HepG2 (cell line): Measurements from ENCODE around the gene UQCRC1. TPM values are rescaled to one million over a fixed set of nuclear protein-coding genes. Genes with fewer than 3 reads are reported as not detected.

Source experiments
- BORCS8-MEF2B ChIP-seq: sonication (generic); formaldehyde crosslinking; IDR thresholded peaks from 2 replicates; pipeline ENCODE4 v1.8.0; 2022; ENCODE audit warnings: mild to moderate bottlenecking, missing genetic modification reagents
- BRD4 ChIP-seq: sonication (generic); formaldehyde crosslinking; IDR thresholded peaks from 2 replicates; pipeline ENCODE4 v1.4.0; 2020; ENCODE audit warnings: missing genetic modification reagents
- DMAP1 ChIP-seq: IDR thresholded peaks from 2 replicates; pipeline ENCODE4 v1.6.1; 2016
- ELF1 ChIP-seq: sonication (generic); formaldehyde crosslinking; IDR thresholded peaks from 2 replicates; pipeline ENCODE4 v1.4.0; 2020; ENCODE audit warnings: missing genetic modification reagents
- PCBP1 ChIP-seq: fragments of 200-400 bp; formaldehyde crosslinking; IDR thresholded peaks from 2 replicates; pipeline ENCODE4 v1.6.1; 2017; ENCODE audit warnings: mild to moderate bottlenecking, low read depth, low read length, borderline replicate concordance
- POLR2G ChIP-seq: fragments of 200-400 bp; formaldehyde crosslinking; IDR thresholded peaks from 2 replicates; pipeline ENCODE4 v1.6.1; 2018; ENCODE audit warnings: mild to moderate bottlenecking, low read depth, low read length, moderate library complexity
- SOX13 ChIP-seq, 3 experiments: fragments of 450-650 bp in 1 of 3; sonication (generic) in 1 of 3; formaldehyde crosslinking in 1 of 3; IDR thresholded peaks in 2 of 3; conservative IDR thresholded peaks in 1 of 3; 2 replicates each; pipeline versions ENCODE4 v1.5.0 to v1.6.1; 2016 to 2020; ENCODE audit warnings: antibody characterized with exemption in 1 of 3, mild to moderate bottlenecking in 1 of 3, missing compliant biosample characterization in 1 of 3, missing genetic modification reagents in 1 of 3, moderate library complexity in 1 of 3
- TARDBP ChIP-seq: sonication (generic); formaldehyde crosslinking; IDR thresholded peaks from 2 replicates; pipeline ENCODE4 v1.8.0; 2022; ENCODE audit warnings: mild to moderate bottlenecking, missing genetic modification reagents
- YEATS4 ChIP-seq: sonication (generic); formaldehyde crosslinking; IDR thresholded peaks from 2 replicates; pipeline ENCODE4 v1.4.0; 2020; ENCODE audit warnings: missing genetic modification reagents, borderline replicate concordance
- ZFP36 ChIP-seq: fragments of 150-350 bp; IDR thresholded peaks from 2 replicates; pipeline ENCODE4 v1.6.1; 2018; ENCODE audit warnings: borderline replicate concordance, low read length, low read depth; ENCODE audit not compliant: partially characterized antibody
- ZFP62 ChIP-seq: sonication (generic); formaldehyde crosslinking; IDR thresholded peaks from 2 replicates; pipeline ENCODE4 v1.4.0; 2020; ENCODE audit warnings: missing genetic modification reagents
- ZKSCAN5 ChIP-seq: sonication (generic); formaldehyde crosslinking; IDR thresholded peaks from 2 replicates; pipeline ENCODE4 v1.5.1; 2020; ENCODE audit warnings: mild to moderate bottlenecking, missing genetic modification reagents
- ZNF441 ChIP-seq: sonication (generic); formaldehyde crosslinking; IDR thresholded peaks from 2 replicates; pipeline ENCODE4 v1.7.0; 2021; ENCODE audit warnings: missing genetic modification reagents, borderline replicate concordance
- ZNF460 ChIP-seq: sonication (generic); formaldehyde crosslinking; IDR thresholded peaks from 2 replicates; pipeline ENCODE4 v1.5.1; 2020; ENCODE audit warnings: missing genetic modification reagents, mild to moderate bottlenecking, borderline replicate concordance
- ZNF577 ChIP-seq: sonication (generic); formaldehyde crosslinking; IDR thresholded peaks from 2 replicates; pipeline ENCODE4 v1.4.0; 2020; ENCODE audit warnings: mild to moderate bottlenecking, low read depth, missing genetic modification reagents, borderline replicate concordance
- ZNF589 ChIP-seq: sonication (generic); formaldehyde crosslinking; conservative IDR thresholded peaks from 2 replicates; pipeline ENCODE4 v1.8.0; 2022; ENCODE audit warnings: mild to moderate bottlenecking, moderate library complexity, missing genetic modification reagents
- polyA plus RNA-seq, 8 experiments: library from polyadenylated mRNA; depleted of rRNA in 3 of 8; stranded (reverse) in 7 of 8; unstranded in 1 of 8; fragments of >200 nt; fragmentation: Illumina TruSeq in 4 of 8; extraction: Trizol in 4 of 8; gene quantifications; 2 replicates each; pipeline versions ENCODE4 v1.2.1 to v1.2.3, GENCODE V29; 2011 to 2016; ENCODE audit warnings: low read depth in 4 of 8, missing spikeins in 1 of 8, mixed read lengths in 1 of 8; ENCODE audit not compliant: insufficient read depth in 1 of 8
- total RNA-seq, 5 experiments: library from RNA; depleted of rRNA; stranded (reverse); fragments of >200 nt; fragmentation: Illumina TruSeq; extraction: Trizol; gene quantifications; 2 replicates each; pipeline ENCODE4 v1.2.3, GENCODE V29; 2016; ENCODE audit warnings: low read depth in 1 of 5
- TF ChIP-seq, protein P1 (sequence below), 2 experiments: sonication (generic) in 1 of 2; formaldehyde crosslinking in 1 of 2; IDR thresholded peaks; 2 replicates each; pipeline versions ENCODE4 v1.5.1 to v1.6.1; 2011 to 2020; ENCODE audit warnings: borderline replicate concordance in 1 of 2, low read depth in 1 of 2, low read length in 1 of 2, mild to moderate bottlenecking in 1 of 2, missing genetic modification reagents in 1 of 2, moderate library complexity in 1 of 2
- TF ChIP-seq, protein P2 (sequence below): sonication (generic); formaldehyde crosslinking; IDR thresholded peaks from 2 replicates; pipeline ENCODE4 v1.8.0; 2022; ENCODE audit warnings: missing genetic modification reagents, mild to moderate bottlenecking, inconsistent platforms, borderline replicate concordance
- TF ChIP-seq, protein P3 (sequence below): sonication (generic); formaldehyde crosslinking; IDR thresholded peaks from 2 replicates; pipeline ENCODE4 v1.4.0; 2020; ENCODE audit warnings: missing genetic modification reagents

Gene UQCRC1
- total and polyA plus RNA-seq, 2 of the 13 experiments (the other 11 are each of a cell fraction or from before 2014, with no cell fraction given): 316 to 680 TPM

DNA sequence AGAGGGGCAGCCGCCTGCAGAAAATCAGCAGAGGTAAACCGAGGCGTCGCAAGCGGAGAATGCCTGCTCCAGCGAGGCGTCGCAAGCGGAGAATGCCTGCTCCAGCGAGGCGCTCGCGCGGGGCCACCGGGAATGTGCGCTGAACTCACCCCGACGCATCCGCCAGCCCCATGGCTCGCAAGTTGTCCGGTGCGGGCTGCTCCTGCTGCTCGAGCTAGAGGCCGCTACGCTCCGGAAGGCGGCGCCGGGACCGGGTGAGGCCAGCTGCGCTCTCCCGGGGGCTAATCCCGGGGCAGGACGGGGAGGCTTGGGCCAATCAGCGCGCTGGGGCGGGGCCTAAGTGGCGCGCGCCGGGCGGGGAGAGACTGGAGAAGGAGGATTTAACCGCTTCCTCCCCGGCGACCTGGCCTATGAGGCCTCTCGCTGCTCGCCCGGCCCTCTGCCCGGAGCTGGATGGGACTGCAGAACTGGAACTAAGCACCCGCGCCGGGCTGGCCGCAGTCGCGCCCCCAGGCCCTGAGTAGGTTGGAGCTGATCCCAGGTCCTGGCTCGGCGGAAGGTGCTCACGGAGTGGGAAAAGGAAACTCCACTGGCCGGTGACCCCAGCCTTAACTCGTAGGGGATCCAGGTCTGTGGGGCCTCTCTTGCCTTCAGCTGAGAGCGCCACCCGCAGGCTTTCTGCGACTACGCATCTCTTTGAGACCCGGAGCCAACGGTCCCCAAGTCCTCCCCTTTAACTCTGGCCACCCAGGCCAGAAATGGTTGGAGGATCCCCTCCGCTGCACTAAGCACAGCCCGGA is 26.0 kb upstream of the UQCRC1 start, which contains the start of gene SLC26A6 (continued):
- no peak; the same call in 1 of the 2 replicates for TF ChIP-seq SOX13 (IDR thresholded peaks at IDR 0.05)
- no peak for TF ChIP-seq SOX13 (CRISPR knock-in tag; conservative IDR thresholded peaks at IDR 0.05 in 1 of 2, IDR thresholded peaks at IDR 0.05 in 1 of 2)
- peak; percentile 34; the same call in 1 of the 2 replicates for TF ChIP-seq TARDBP (CRISPR knock-in tag)
- no peak; the same call in 1 of the 2 replicates for TF ChIP-seq PCBP1
- TF ChIP-seq BRD4 (CRISPR knock-in tag): no peak
- no peak for TF ChIP-seq ZKSCAN5
- TF ChIP-seq, protein P1, sequence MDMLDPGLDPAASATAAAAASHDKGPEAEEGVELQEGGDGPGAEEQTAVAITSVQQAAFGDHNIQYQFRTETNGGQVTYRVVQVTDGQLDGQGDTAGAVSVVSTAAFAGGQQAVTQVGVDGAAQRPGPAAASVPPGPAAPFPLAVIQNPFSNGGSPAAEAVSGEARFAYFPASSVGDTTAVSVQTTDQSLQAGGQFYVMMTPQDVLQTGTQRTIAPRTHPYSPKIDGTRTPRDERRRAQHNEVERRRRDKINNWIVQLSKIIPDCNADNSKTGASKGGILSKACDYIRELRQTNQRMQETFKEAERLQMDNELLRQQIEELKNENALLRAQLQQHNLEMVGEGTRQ (IDR thresholded peaks at IDR 0.05; ENCODE audit: low read depth, low read length): no peak
- TF ChIP-seq, protein P1 (CRISPR knock-in tag; IDR thresholded peaks at IDR 0.05; ENCODE audit: borderline replicate concordance): no peak
- peak; percentile 80 for TF ChIP-seq ZNF589 (CRISPR knock-in tag)
- TF ChIP-seq ZNF460: no peak; the same call in 1 of the 2 replicates
- TF ChIP-seq ZFP36: no peak
- TF ChIP-seq, protein P2, sequence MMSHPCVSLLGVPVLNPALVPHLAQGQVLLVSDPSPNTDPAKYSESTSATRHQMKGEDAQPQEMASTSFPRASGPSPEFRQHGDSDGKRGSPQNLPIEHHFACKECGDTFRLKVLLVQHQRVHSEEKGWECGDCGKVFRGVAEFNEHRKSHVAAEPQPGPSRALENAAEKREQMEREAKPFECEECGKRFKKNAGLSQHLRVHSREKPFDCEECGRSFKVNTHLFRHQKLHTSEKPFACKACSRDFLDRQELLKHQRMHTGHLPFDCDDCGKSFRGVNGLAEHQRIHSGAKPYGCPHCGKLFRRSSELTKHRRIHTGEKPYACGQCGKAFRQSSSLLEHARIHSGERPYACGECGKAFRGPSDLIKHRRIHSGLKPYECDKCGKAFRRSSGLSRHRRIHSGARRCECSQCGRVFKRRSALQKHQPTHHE: peak; percentile 54; the same call in 1 of the 2 replicates
- TF ChIP-seq YEATS4 (CRISPR knock-in tag): peak; percentile 57; the same call in 1 of the 2 replicates
- TF ChIP-seq DMAP1 (CRISPR knock-in tag): peak; percentile 55; the same call in 1 of the 2 replicates
- peak; percentile 27; the same call in 1 of the 2 replicates for TF ChIP-seq ELF1
- TF ChIP-seq, protein P3, sequence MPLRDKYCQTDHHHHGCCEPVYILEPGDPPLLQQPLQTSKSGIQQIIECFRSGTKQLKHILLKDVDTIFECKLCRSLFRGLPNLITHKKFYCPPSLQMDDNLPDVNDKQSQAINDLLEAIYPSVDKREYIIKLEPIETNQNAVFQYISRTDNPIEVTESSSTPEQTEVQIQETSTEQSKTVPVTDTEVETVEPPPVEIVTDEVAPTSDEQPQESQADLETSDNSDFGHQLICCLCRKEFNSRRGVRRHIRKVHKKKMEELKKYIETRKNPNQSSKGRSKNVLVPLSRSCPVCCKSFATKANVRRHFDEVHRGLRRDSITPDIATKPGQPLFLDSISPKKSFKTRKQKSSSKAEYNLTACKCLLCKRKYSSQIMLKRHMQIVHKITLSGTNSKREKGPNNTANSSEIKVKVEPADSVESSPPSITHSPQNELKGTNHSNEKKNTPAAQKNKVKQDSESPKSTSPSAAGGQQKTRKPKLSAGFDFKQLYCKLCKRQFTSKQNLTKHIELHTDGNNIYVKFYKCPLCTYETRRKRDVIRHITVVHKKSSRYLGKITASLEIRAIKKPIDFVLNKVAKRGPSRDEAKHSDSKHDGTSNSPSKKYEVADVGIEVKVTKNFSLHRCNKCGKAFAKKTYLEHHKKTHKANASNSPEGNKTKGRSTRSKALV (CRISPR knock-in tag): no peak
- TF ChIP-seq ZFP62 (CRISPR knock-in tag): peak; percentile 30; the same call in 1 of the 2 replicates
- peak; percentile 26 for TF ChIP-seq ZNF441 (CRISPR knock-in tag)
- no peak for TF ChIP-seq ZNF577 (CRISPR knock-in tag)
- peak; percentile 83 for TF ChIP-seq POLR2G
- peak; percentile 77; the same call in 1 of the 2 replicates for TF ChIP-seq BORCS8-MEF2B
